Measurements from ENCODE around the gene C14orf180. TPM values are rescaled to one million over a fixed set of nuclear protein-coding genes. Genes with fewer than 3 reads are reported as not detected.

The C14orf180 gene
- total RNA-seq, 2 experiments from 2014 or later = not detected

DNA sequence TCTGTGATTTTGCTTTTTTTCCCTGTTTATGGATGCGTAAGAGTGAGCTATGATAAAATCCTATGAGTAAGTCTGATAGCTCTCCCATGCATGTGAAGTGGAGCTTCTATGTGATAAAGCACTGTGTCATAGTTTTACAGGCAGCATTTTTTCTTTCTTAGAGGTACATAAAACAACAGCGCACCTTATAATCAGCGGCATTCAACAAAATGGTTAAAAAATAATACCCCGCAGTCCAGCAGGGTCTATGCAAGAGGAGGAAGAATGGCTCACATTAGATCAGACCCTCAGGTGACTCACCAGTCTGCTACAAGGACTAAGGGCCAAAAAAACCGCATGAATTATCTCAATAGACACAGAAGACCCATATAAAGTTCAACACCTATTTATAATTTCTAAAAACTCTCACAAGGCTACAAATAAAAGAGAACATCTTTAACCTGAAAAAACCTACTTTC, 58.0 kb downstream of the C14orf180 start:
- intact Hi-C loops (cut with micrococcal nuclease) = no loop called here
- H3K9me3 Mint-ChIP-seq = no peaks in the 10 kb centered on the region
- CTCF ChIA-PET = interaction anchor here (2.1 kb wide), 1 partner anchor 560 kb away, joined by 7 read pairs; no protein-coding TSS in a partner anchor

DNA sequence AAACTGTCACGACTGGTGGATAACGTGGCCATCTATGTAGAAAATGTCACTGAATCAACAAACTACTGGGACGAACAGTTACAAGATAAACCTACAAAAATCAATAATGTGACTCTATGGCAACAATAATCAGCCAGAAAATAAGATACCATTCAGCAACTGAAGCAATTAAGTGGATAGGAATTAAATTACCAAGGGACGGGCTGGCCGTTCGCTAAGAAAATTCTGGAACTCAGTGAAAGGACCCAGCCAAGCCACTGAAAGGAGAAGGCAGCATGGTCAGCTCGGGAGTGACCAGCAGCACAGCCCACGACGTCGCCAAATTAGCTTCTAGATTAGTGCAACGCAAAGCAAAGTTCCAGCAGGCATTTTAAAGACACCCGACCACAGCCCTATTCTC, 58.6 kb downstream of the C14orf180 start:
- POLR2A ChIA-PET = no interaction called here

More for the DNA sequence above, 58.0 kb downstream of the C14orf180 start:
- POLR2A ChIA-PET = no interaction called here
- no peak for DNase-seq
- Mint-ChIP-seq H3K27ac (no peak overlapping the region), H3K4me3 (no peak overlapping the region), H3K36me3 (no peaks in the 10 kb centered on the region), H3K4me1 (ENCODE audit: low read depth) (no peaks in the 10 kb centered on the region), H3K27me3 (peaks cover 14% of the 10 kb centered on the region)

DNA sequence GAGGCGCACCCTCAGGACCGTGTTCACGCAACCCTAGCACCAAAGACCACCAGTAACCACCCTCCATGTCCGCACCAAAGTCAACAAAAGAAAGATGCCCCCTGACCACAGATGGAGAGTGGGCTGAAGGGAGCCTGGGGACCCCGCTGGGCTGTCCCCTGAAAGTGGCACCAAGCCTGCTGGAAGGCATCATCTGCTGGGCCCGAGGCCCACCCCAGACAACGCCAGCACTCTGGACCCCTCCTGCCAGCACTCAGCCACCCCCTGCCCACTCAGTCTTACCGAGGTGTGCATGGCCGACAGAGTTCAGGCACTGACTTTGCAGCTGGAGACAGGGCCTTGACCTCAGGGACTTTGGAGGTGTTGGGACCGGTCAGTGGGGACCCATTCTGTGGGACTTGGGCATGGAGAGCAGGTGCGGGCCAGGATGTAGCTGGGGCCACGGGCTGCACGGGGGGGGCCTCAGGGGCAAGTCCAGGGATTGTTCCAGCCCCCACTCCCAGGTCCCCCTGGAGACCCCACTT, 59.4 kb downstream of the C14orf180 start:
- H3K27ac Mint-ChIP-seq = no peak overlapping the region
- ChIA-PET POLR2A (no interaction called here), CTCF (interaction anchor here (1.1 to 1.7 kb wide), 2 partner anchors 21 to 561 kb away, joined by 3 to 9 read pairs; no protein-coding TSS in a partner anchor)
- no peaks in the 10 kb centered on the region for H3K36me3 Mint-ChIP-seq
- intact Hi-C loops (cut with micrococcal nuclease) = no loop called here
- DNase-seq = no peak
- H3K27me3 Mint-ChIP-seq = peaks cover 14% of the 10 kb centered on the region
- H3K4me3 Mint-ChIP-seq = no peak overlapping the region
- no peaks in the 10 kb centered on the region for H3K4me1 Mint-ChIP-seq (ENCODE audit: low read depth)
- H3K9me3 Mint-ChIP-seq = no peaks in the 10 kb centered on the region

More for the DNA sequence above, 58.6 kb downstream of the C14orf180 start:
- no peak overlapping the region for H3K4me3 Mint-ChIP-seq
- intact Hi-C loops (cut with micrococcal nuclease) = no loop called here
- no peaks in the 10 kb centered on the region for H3K4me1 Mint-ChIP-seq (ENCODE audit: low read depth)
- no peaks in the 10 kb centered on the region for H3K9me3 Mint-ChIP-seq
- CTCF ChIA-PET = no interaction called here
- no peak for DNase-seq
- H3K27ac Mint-ChIP-seq = no peak overlapping the region
- no peaks in the 10 kb centered on the region for H3K36me3 Mint-ChIP-seq
- peaks cover 14% of the 10 kb centered on the region for H3K27me3 Mint-ChIP-seq

DNA sequence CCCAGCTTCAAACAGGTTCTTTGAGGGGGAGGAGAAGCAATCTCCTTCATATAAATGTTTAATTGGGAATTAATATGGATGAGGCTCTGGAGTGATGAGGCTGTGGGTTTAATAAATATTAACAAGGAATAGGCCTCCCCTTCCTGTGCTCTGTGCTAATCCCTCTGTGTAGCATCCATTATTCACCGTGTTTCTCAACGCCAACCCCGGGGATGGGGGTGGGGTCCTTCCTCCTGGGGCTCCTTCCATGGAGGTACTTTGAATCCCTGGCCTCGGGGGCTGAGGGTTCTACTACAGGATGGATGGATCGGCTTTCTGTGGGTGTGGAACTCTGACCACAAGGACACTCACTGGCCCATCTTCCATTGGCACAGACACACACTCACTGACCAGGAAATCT, 59.9 kb downstream of the C14orf180 start:
- ChIA-PET CTCF (interaction anchor here (1.1 to 1.7 kb wide), 4 partner anchors 21 to 562 kb away, joined by 3 to 9 read pairs (median 4); no protein-coding TSS in a partner anchor), POLR2A (no interaction called here)
- no peak for DNase-seq
- Mint-ChIP-seq H3K9me3 (no peaks in the 10 kb centered on the region), H3K27ac (no peak overlapping the region), H3K36me3 (no peaks in the 10 kb centered on the region), H3K4me1 (ENCODE audit: low read depth) (no peaks in the 10 kb centered on the region), H3K4me3 (no peak overlapping the region), H3K27me3 (peaks cover 14% of the 10 kb centered on the region)
- intact Hi-C loops (cut with micrococcal nuclease) = no loop called here

Other genes starting within 250 kb of the C14orf180 start
- not detected for gene TMEM179, start 25.0 kb downstream of the C14orf180 start, total RNA-seq
- gene INF2, start 109.9 kb downstream of the C14orf180 start, total RNA-seq = 10 to 100 TPM; 66.7 to 71.5 TPM
- gene ADSS1, start 144.5 kb downstream of the C14orf180 start, total RNA-seq = 1 to 10 TPM; 2.3 to 3.3 TPM
- 100 to 1,000 TPM in 1 of 2 experiments, 10 to 100 TPM in 1; 97.6 to 109 TPM for gene SIVA1, start 173.4 kb downstream of the C14orf180 start, total RNA-seq
- 100 to 1,000 TPM; 131 to 133 TPM for gene AKT1, start 216.0 kb downstream of the C14orf180 start, total RNA-seq
- 1 to 10 TPM; 3.1 to 3.4 TPM for gene ZBTB42, start 221.3 kb downstream of the C14orf180 start, total RNA-seq